ENCODE measurements around the gene TCF7L1.

The TCF7L1 gene, protein sequence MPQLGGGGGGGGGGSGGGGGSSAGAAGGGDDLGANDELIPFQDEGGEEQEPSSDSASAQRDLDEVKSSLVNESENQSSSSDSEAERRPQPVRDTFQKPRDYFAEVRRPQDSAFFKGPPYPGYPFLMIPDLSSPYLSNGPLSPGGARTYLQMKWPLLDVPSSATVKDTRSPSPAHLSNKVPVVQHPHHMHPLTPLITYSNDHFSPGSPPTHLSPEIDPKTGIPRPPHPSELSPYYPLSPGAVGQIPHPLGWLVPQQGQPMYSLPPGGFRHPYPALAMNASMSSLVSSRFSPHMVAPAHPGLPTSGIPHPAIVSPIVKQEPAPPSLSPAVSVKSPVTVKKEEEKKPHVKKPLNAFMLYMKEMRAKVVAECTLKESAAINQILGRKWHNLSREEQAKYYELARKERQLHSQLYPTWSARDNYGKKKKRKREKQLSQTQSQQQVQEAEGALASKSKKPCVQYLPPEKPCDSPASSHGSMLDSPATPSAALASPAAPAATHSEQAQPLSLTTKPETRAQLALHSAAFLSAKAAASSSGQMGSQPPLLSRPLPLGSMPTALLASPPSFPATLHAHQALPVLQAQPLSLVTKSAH

DNA sequence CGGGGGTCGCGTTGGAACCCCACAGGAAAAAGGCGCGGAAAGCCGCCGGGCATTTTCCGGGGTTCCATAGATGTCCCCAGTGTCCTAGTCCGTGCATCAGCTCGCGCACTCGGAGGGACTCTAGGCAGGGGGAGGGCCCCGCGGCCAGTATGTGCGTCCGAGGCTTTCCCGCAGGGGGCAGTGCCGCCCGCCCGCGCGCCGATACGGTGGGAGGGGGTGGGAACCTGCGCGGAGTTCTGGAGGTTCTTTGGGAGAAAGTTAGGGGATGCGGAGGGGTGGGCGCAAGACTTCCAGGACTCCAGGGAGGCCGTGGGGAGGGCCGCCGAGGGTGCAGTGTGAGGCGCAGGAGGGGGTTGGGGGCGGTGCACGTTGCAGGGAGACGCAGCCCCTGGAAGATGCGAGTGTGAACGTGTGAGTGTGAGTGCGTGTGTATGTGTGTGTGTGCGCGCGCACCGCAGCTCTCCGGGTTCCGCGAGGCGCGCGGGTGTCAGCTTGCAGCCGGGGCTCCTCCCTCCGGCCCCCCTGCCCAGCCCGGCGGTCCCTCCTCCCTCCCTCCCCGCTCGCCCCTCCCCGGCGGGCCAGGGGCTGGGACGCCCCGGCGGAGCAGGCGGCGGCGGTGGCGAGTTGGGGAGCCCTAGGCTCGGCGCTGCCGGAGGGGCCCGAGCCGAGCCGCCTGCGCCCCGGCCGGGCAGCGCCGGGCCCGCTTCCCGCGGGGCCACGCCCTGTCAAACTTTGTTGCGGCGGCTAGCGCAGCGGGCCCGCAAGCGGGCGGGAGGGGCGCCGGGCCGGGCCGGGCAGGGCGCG is at the start of gene TCF7L1:
Gene TCF7L1, plus strand, starts transcription at position 559 of the 804 bp plus-strand sequence. CDS start 293 bp downstream, outside the sequence.
- DNase-seq (ENCODE audit: low spot score in 2 of 2), result no peak
- H3K27me3 Mint-ChIP-seq, result peaks cover 59% of the 10 kb centered on the region
- H3K4me1 Mint-ChIP-seq, result no peaks in the 10 kb centered on the region

DNA sequence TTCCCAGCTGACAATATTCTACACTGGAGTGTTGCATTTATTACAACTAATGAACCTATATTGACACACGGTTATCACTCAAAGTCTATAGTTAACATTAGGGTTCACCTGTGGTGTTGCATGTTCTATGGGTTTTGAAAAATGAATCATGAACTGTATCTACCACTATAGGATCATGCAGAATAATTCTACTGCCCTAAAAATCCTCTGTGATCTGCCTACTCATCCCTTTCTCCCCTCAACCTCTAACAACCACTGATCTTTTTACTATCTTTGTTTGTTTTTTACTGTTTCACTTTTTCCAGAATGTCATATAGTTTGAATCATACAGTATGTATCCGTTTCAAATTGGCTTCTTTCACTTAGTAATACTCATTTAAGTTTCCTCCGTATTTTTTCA is 47.6 kb upstream of the TCF7L1 start:
- Mint-ChIP-seq H3K27me3 (peaks cover 61% of the 10 kb centered on the region), H3K4me3 (no peak overlapping the region), H3K4me1 (no peaks in the 10 kb centered on the region), H3K36me3 (ENCODE audit: insufficient read depth) (no peaks in the 10 kb centered on the region), H3K9me3 (peaks cover 7% of the 10 kb centered on the region), H3K27ac (ENCODE audit: low read depth) (no peak overlapping the region)
- DNase-seq (ENCODE audit: low spot score in 2 of 2), result no peak
- ATAC-seq (replicated peaks; ENCODE audit: extremely low read depth, poor library complexity, severe bottlenecking), result no peak

More for the DNA sequence above, at the start of gene TCF7L1:
- peak; percentile 54 for ATAC-seq (replicated peaks; ENCODE audit: extremely low read depth, poor library complexity, severe bottlenecking)
- no peak within 1 kb of the TSS for H3K27ac Mint-ChIP-seq (ENCODE audit: low read depth)
- no peaks in the 10 kb centered on the region for H3K9me3 Mint-ChIP-seq
- peak within 1 kb of the TSS; percentile 76 for H3K4me3 Mint-ChIP-seq
- H3K36me3 Mint-ChIP-seq (ENCODE audit: insufficient read depth), result peaks cover 3% of the 10 kb centered on the region

DNA sequence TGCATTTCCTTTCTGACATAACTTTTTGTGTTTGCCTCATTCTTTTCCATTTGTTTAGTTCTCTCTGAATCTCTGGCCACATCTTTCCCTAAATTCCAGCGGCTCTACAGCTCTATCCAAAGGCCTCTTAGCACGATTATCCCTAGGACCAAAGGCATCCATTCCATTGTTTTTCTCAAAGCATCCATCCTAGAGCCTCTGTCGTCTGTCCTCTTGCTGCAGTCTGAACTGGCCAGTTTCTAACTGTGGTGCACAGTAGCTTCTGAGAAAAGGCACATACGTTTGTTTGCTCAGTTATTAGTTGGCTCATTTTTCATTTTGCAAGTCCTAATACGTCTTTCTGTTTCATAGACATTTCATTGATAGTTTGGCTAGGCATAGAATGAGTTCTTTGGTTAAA is 45.7 kb upstream of the TCF7L1 start:
- Mint-ChIP-seq H3K27ac (ENCODE audit: low read depth) (no peak overlapping the region), H3K9me3 (peaks cover 7% of the 10 kb centered on the region), H3K4me1 (no peaks in the 10 kb centered on the region), H3K36me3 (ENCODE audit: insufficient read depth) (no peaks in the 10 kb centered on the region), H3K27me3 (peaks cover 51% of the 10 kb centered on the region), H3K4me3 (no peak overlapping the region)
- DNase-seq (ENCODE audit: low spot score in 2 of 2) (no peak), ATAC-seq (replicated peaks; ENCODE audit: extremely low read depth, poor library complexity, severe bottlenecking) (no peak)

DNA sequence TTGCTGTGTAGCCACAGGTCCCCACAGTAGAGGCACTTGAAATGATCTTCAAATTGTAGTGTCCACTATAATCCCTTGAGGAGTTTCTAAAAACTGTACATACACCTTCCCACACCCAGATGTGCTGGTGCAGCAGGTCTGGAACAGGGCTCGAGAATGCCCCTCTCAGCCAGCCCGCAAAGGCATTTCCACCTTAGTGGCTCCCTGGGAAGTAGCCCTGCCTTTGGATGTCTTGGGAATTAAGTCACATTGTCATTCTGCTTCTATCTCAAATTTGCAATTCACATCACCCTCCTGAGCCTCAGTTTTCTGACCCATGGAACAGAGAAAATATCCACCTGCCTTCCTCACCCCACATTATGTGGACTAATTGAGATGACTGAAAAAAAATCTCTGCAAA is 44.3 kb upstream of the TCF7L1 start:
- H3K9me3 Mint-ChIP-seq, result no peaks in the 10 kb centered on the region
- ATAC-seq (replicated peaks; ENCODE audit: extremely low read depth, poor library complexity, severe bottlenecking) (no peak), DNase-seq (ENCODE audit: low spot score in 2 of 2) (no peak)
- H3K27ac Mint-ChIP-seq (ENCODE audit: low read depth), result no peak overlapping the region
- peaks cover 37% of the 10 kb centered on the region for H3K27me3 Mint-ChIP-seq
- no peaks in the 10 kb centered on the region for H3K4me1 Mint-ChIP-seq
- H3K36me3 Mint-ChIP-seq (ENCODE audit: insufficient read depth), result no peaks in the 10 kb centered on the region
- H3K4me3 Mint-ChIP-seq, result no peak overlapping the region

DNA sequence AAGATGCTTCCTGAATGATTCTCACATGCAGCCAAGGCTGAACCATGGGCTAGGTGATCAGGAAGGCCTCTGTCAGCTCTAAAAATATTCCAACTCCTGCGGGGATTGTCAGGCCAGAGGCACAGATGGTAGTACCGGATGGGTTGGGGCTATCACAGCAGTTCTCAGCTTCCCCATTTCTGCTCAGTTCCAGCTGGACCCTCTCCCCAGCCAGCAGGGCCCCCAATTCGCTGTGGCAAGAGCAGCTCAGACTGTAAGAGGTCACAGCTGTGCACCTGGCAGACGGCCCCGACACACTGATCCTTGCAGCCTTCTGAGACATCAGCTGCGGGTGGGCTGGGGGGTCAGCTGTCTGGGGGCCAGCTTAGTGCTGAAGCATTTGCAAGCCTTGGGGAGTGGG is 43.6 kb upstream of the TCF7L1 start:
- Mint-ChIP-seq H3K4me3 (no peak overlapping the region), H3K4me1 (no peaks in the 10 kb centered on the region), H3K27me3 (peaks cover 30% of the 10 kb centered on the region), H3K9me3 (no peaks in the 10 kb centered on the region), H3K27ac (ENCODE audit: low read depth) (no peak overlapping the region), H3K36me3 (ENCODE audit: insufficient read depth) (no peaks in the 10 kb centered on the region)
- DNase-seq (ENCODE audit: low spot score in 2 of 2) (no peak), ATAC-seq (replicated peaks; ENCODE audit: extremely low read depth, poor library complexity, severe bottlenecking) (no peak)

DNA sequence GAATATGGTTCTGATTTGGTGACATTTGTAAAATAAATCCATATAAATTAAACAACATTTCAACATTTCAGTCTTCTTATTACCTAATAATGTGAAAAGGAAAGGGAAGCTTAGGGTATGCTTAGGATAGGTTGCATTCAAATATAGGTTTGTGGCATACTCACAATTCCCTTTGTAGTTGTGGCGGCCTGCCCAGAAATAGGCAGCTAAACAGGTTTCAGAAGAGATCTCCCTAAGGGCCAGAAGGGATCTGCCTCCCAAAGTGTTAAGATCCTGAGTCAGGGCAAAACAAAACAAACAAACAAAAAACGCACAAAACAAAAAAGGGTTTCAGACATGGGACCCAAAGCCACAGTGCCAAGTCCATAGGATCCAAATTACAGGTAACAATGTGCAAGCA is 41.4 kb upstream of the TCF7L1 start:
- Mint-ChIP-seq H3K4me3 (no peak overlapping the region), H3K4me1 (no peaks in the 10 kb centered on the region), H3K27ac (ENCODE audit: low read depth) (no peak overlapping the region), H3K27me3 (peaks cover 46% of the 10 kb centered on the region), H3K9me3 (no peaks in the 10 kb centered on the region), H3K36me3 (ENCODE audit: insufficient read depth) (peaks cover 2% of the 10 kb centered on the region)
- ATAC-seq (replicated peaks; ENCODE audit: extremely low read depth, poor library complexity, severe bottlenecking) (no peak), DNase-seq (ENCODE audit: low spot score in 2 of 2) (no peak)

DNA sequence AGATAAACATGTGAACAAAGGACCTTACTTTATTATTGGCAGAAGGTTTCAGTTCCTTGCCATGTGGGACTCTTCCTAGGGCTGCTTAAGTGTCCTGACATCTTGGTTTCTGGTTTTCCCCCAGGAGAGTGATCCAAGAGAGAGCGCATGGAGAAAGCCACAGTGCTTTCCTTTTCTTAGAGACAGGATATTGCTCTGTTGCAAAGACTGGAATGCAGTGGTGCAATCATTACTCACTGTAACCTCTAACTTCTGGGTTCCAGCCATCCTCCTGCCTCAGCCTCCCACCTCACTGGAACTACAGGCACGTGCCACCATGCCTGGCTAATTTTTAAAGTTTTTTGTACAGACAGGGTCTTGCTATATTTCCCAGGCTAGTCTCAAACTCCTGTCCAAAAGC is 38.1 kb upstream of the TCF7L1 start:
- Mint-ChIP-seq H3K4me3 (no peak overlapping the region), H3K36me3 (ENCODE audit: insufficient read depth) (peaks cover 2% of the 10 kb centered on the region), H3K4me1 (no peaks in the 10 kb centered on the region), H3K27ac (ENCODE audit: low read depth) (no peak overlapping the region), H3K27me3 (peaks cover 58% of the 10 kb centered on the region), H3K9me3 (no peaks in the 10 kb centered on the region)
- DNase-seq (ENCODE audit: low spot score in 2 of 2) (no peak), ATAC-seq (replicated peaks; ENCODE audit: extremely low read depth, poor library complexity, severe bottlenecking) (no peak)

DNA sequence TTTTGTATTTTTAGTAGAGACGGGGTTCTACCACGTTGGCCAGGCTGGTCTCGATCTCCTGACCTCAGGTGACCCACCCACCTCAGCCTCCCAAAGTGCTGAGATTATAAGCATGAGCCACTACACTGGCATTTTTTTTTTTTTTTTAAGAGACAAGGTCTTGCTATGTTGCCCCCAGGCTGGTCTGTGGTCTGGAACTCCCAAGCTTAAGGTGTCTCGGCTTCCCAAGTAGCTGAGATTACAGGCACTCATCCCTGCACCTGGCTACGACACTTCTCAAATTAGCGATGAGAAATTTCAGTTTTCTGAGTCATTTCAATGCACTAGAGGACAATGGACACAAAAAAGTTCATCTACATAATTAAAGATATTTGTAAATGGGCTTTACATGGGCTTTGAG is 36.6 kb upstream of the TCF7L1 start:
- Mint-ChIP-seq H3K9me3 (no peaks in the 10 kb centered on the region), H3K4me3 (no peak overlapping the region), H3K36me3 (ENCODE audit: insufficient read depth) (peaks cover 2% of the 10 kb centered on the region), H3K27ac (ENCODE audit: low read depth) (no peak overlapping the region), H3K4me1 (no peaks in the 10 kb centered on the region), H3K27me3 (peaks cover 57% of the 10 kb centered on the region)
- ATAC-seq (replicated peaks; ENCODE audit: extremely low read depth, poor library complexity, severe bottlenecking), result no peak
- DNase-seq (ENCODE audit: low spot score in 2 of 2), result no peak

DNA sequence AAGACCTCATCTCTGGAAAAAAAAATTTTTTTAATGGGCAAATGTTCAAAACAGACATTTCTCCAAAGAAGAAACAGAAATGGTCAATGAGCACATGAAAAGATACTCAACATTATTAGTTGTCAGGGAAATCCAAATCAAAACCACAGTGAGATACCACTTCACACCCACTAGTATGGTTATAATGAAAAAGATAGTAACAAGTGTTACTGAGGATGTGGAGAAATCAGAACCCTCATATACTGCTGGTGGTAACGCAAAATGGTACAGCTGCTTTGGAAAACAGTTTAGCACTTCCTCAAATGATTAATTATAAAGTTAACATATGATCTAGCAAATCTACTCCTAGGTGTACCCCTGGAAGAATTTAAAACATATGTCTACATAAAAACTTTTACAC is 29.0 kb upstream of the TCF7L1 start:
- DNase-seq (ENCODE audit: low spot score in 2 of 2) (no peak), ATAC-seq (replicated peaks; ENCODE audit: extremely low read depth, poor library complexity, severe bottlenecking) (peak; percentile 43)
- Mint-ChIP-seq H3K27me3 (peaks cover 17% of the 10 kb centered on the region), H3K36me3 (ENCODE audit: insufficient read depth) (no peaks in the 10 kb centered on the region), H3K4me3 (no peak overlapping the region), H3K9me3 (no peaks in the 10 kb centered on the region), H3K27ac (ENCODE audit: low read depth) (no peak overlapping the region), H3K4me1 (no peaks in the 10 kb centered on the region)

DNA sequence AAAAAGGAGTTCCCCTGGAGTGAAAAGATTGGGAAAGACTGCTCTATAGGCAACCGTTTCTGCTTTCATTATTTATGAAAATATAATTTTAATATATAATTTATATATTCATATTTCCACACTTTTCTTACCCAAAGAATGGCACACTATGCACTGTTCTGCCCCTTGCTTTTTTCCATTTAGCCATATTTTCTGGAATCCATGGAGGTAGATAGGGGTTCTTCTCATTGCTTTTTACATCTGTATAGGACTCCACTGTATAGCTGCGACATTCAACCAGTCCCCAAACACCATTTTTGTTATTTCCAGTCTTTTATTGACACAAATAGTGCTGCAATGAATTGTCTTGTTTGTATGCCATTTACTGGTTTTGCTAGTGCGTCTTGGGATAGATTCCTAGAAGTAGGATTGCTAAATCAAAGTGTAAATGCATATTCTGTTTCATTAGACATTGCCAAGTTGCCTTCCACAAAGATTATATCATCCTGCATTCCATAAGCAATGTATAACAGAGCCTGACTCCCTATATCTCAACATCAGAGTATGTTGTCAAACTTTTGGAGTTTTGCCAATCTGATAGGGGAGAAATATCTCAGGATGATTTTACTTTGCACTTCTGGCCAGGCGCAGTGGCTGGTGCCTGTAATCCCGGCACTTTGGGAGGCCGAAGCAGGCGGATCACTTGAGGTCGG is 26.6 kb upstream of the TCF7L1 start:
- no peak for DNase-seq (ENCODE audit: low spot score in 2 of 2)
- H3K36me3 Mint-ChIP-seq (ENCODE audit: insufficient read depth), result no peaks in the 10 kb centered on the region

DNA sequence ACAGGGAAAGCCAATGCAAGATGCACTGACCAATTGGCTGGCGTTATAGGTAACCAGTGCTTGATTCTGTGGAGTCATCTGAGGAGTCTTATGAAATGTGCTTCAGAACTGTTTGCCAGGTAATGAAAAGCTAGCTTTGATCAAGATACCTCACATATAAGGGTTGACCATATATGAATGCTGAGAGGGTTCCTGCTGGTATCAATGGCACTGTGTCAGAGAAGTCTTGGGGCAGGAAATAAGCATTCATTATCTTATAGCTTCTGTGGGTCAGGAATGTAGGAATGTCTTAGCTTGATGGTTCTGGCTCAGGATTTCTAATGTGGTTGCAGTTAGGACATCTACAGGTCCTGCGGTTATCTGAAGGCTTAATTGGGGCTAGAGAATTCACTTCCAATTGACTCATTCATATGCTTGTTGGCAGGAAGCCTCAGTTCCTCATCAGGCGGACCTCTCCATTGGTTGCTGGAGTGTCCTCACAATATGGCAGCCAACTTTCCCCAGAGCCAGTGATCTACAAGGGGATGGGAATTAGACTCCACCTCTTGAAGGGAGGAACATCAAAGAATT is 22.1 kb upstream of the TCF7L1 start:
- Mint-ChIP-seq H3K4me1 (no peaks in the 10 kb centered on the region), H3K4me3 (no peak overlapping the region), H3K36me3 (ENCODE audit: insufficient read depth) (no peaks in the 10 kb centered on the region), H3K9me3 (no peaks in the 10 kb centered on the region), H3K27ac (ENCODE audit: low read depth) (no peak overlapping the region), H3K27me3 (peaks cover 46% of the 10 kb centered on the region)
- ATAC-seq (replicated peaks; ENCODE audit: extremely low read depth, poor library complexity, severe bottlenecking) (no peak), DNase-seq (ENCODE audit: low spot score in 2 of 2) (no peak)

More for the DNA sequence above, 26.6 kb upstream of the TCF7L1 start:
- no peak for ATAC-seq (replicated peaks; ENCODE audit: extremely low read depth, poor library complexity, severe bottlenecking)
- Mint-ChIP-seq H3K4me3 (no peak overlapping the region), H3K27ac (ENCODE audit: low read depth) (no peak overlapping the region), H3K9me3 (no peaks in the 10 kb centered on the region), H3K27me3 (peaks cover 11% of the 10 kb centered on the region), H3K4me1 (no peaks in the 10 kb centered on the region)

DNA sequence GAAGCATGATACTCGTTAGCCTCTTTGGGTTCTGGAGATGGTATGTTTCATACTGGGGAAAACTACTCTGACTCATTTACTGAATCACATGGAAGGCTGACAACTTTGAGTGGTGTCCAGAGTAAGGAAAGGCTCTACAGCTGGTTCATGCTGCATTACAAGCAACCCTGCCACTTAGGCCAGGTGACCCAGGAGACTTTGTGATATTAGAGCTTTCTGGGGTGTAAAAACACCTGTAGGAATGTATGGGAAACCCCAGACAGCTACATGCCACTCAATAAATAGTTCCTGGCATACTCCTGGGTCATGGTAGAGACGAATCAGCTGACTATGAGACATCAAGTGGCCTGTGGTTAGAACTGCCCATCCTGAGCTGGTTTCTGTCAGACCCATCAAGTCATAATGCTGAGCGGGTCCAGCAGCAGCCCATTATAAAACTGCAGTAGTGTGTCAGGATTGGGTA is 21.3 kb upstream of the TCF7L1 start:
- H3K27ac Mint-ChIP-seq (ENCODE audit: low read depth), result no peak overlapping the region
- no peaks in the 10 kb centered on the region for H3K36me3 Mint-ChIP-seq (ENCODE audit: insufficient read depth)
- H3K9me3 Mint-ChIP-seq, result no peaks in the 10 kb centered on the region
- DNase-seq (ENCODE audit: low spot score in 2 of 2) (no peak), ATAC-seq (replicated peaks; ENCODE audit: extremely low read depth, poor library complexity, severe bottlenecking) (no peak)
- no peak overlapping the region for H3K4me3 Mint-ChIP-seq
- no peaks in the 10 kb centered on the region for H3K4me1 Mint-ChIP-seq
- H3K27me3 Mint-ChIP-seq, result peaks cover 46% of the 10 kb centered on the region

All from central memory CD8-positive, alpha-beta T cell (primary cell).